Measurements from ENCODE around the gene TACR3.

DNA sequence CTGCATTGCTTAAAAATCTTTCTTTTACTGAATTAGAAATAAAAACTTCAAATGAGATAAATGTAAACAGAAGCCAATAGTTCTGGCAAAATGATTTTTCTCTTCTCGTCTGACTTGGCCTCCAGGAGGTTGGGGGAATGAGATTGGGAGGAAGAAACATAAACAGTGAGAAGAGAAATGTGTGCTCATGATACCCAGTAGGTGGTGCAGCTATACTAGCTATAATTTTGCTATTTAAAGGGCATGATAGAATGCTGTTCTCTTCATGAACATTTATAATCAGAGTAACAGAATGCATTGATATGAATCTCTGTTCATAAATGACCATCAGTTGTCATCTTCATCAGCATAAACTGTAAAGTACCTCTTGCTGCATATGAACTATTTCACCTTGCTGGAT lies 85.5 kb downstream of the TACR3 start:
- TF ChIP-seq, protein P1, sequence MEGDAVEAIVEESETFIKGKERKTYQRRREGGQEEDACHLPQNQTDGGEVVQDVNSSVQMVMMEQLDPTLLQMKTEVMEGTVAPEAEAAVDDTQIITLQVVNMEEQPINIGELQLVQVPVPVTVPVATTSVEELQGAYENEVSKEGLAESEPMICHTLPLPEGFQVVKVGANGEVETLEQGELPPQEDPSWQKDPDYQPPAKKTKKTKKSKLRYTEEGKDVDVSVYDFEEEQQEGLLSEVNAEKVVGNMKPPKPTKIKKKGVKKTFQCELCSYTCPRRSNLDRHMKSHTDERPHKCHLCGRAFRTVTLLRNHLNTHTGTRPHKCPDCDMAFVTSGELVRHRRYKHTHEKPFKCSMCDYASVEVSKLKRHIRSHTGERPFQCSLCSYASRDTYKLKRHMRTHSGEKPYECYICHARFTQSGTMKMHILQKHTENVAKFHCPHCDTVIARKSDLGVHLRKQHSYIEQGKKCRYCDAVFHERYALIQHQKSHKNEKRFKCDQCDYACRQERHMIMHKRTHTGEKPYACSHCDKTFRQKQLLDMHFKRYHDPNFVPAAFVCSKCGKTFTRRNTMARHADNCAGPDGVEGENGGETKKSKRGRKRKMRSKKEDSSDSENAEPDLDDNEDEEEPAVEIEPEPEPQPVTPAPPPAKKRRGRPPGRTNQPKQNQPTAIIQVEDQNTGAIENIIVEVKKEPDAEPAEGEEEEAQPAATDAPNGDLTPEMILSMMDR (IDR thresholded peaks at IDR 0.05) = no peak
- no peak for TF ChIP-seq POLR2A (IDR thresholded peaks at IDR 0.05)
